Activated effector memory CD4-positive, alpha-beta T cell treated with anti-CD3 and anti-CD28 coated beads, Interleukin-2, amount 50 U/mL, for 16 hours (primary cell): Measurements from ENCODE around the gene BLOC1S4.
"Not testable (repeated sequence)": the region's sequence is repeated elsewhere in the genome, so short reads cannot be mapped to it uniquely, and the experiment has no call there.

Experiments used
- DNase-seq: peaks from one replicate; pipeline ENCODE4 v3.0.0-alpha.2; 2020

Gene BLOC1S4

DNA sequence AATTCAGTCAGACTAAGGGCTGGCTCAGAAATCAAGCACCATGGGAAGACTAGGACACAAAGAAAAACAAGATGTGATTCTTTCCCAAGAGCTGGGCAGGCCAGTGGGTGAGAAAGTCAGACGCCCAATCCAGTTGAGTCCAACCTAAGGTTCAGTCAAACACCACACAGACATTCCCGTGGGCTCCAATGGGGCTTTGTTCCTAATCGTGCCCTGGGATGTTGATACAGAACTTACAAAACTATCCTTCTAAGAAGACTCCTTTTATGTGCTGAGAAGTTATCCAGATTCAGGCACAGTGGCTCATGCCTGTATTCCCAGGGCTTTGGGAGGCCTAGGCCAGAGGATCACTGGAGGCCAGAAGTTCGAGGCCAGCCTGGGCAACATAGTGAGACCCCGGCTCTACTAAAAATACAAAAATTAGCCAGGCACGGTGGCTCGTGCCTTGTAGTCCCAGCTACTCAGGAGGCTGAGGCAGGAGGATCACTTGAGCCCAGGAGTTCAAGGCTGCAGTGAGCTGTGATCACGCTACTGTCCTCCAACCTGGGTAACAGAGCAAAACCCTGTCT lies 3.7 kb downstream of the BLOC1S4 start:
- DNase-seq = no peak

DNA sequence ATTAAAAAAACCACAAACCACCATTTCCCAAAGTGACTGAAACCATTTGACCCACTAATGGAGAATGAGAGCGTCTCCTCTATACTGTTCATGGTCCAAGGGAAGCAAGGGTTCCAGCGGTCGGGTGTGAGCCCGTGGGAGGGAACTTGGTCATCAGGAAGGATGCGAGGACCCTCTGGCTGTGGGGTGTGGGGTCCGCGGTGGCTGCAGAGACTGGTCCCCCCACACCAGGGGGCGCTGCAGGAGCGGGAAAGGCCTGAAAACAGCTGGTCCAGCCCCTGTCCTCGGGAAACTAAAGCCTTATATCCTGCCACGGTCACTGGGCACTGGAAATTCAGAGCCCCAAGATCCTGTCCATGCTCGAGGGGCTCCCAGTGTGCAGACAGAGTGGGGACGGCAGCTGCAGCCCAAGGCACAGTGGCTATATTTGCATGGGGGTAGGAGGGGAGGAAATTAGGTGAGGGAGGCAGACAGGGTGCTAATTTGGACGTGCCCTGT lies 4.3 kb downstream of the BLOC1S4 start:
- peak; percentile 94 for DNase-seq

DNA sequence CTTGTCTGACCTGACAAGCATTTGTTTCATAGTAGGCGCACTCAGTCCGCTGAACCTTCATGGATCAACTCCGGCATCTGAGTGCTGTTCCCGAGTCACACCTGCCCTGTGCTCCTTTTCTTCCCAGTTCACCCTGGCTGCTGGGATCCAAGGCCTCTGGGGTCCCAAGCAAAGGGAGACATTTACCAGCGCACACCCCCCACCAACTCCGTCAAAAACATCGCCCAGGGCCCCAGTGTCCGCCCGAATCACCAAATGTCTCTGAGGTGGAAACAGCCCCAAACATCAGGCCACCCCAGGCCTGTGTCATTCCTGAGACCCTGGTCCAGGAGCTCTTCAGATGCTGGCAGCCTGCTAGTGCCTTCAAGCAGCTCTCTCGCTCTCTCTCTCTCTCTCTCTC lies 5.1 kb downstream of the BLOC1S4 start:
- DNase-seq = no peak

- peak; percentile 48 for DNase-seq
These were observed 6.9 kb downstream of the BLOC1S4 start for GRCh38 chr4:6722891-6723290.

- DNase-seq = no peak
These were observed 7.9 kb downstream of the BLOC1S4 start for GRCh38 chr4:6723851-6724250.

- DNase-seq = peak; percentile 53
These were observed 8.6 kb downstream of the BLOC1S4 start for GRCh38 chr4:6724421-6725111.

- DNase-seq = not testable (repeated sequence)
These were observed 9.5 kb downstream of the BLOC1S4 start for GRCh38 chr4:6725427-6725961.

DNA sequence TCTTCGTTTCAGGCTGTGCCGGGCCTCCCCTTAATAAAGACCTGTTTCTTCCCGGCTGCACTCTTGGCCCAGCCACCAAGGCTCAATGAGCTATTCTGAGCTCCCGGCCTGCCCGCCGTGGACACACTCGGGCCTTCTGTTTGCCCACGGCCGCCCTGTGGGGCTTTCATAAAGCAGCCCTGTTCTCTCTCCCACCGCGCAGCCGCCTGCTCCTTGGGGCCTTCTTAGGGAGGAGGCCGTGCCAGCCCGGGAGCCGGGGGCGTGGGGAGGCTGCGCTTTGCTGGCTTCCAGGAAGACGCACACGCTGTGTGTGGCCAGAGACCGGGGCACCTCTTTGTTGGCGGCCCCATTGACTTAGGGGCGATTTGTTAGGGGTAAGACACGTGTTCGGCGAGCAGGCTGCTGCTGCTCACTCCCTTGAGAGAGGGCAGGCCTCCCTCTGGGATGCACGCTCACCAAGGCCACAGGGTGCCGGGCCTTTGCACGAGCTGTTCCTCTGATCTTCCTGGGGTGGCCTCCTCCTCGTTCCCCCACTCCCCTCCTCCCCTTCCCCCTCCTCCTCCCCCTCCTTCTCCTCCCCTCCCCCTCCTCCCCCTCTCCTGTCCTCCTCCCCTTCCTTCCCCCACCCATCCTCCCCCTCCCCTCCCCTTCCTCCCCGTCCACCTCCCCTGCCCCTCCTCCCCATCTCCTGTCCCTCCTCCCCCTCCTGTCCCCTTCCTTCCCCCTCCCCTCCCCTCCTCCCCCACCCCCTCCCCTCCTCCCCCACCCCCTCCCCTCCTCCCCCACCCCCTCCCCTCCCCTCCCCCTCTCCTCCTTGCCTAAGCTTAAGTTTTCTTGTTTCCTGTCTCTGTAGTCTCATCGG lies 11.3 kb downstream of the BLOC1S4 start:
- no peak for DNase-seq

DNA sequence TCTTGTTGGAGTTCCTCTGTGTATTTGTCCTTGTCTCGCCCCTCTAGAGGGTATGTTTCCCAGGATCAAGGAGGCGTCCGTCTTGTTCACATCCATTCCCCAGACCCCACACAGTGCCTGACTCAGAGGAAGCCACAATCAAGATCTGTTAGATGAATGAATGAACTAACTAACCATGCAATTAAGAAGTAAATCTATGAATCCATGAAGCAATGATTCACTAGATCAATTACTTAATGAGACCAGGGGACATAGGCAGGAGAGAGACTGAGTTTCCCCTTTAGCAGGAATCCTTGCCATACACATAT lies 11.9 kb downstream of the BLOC1S4 start:
- peak; percentile 10 for DNase-seq

GRCh38 chr4:6728320-6729029 lies 12.5 kb downstream of the BLOC1S4 start:
- DNase-seq = peak; percentile 45

DNA sequence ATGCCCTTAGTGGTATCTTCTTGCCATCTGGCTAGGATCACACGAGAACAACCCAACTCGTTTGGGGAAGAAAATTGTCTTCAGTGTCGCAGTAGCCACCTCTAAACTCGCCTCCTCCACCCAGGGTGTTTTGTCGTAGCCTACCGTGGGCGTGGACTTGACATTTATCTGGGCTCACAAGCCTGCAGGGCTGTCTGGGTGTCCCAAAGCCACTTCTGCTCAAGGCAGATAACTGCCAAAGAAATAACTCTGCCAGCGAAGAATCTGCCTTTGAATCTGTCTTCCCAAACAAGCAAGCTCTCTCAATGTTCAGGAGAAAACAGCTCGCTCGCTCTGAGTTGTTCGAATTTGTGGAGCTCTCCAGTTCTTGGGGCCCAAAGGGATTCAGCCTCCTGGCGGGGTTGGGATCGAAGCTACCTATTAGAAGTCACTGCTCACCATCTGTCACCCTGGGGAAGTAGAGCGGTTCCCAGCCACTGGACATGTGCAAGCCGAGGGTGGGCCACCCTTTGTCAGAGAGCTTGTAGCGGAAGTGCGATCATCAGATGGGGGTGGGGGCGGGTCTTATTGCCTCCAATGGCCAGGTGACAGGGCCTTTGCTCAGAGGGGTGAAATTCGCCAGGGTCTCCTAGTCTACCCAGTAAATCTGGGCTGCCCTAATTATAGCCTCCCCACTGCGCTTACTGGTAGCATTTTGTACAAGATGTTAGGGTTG lies 14.8 kb downstream of the BLOC1S4 start:
- DNase-seq = no peak

DNA sequence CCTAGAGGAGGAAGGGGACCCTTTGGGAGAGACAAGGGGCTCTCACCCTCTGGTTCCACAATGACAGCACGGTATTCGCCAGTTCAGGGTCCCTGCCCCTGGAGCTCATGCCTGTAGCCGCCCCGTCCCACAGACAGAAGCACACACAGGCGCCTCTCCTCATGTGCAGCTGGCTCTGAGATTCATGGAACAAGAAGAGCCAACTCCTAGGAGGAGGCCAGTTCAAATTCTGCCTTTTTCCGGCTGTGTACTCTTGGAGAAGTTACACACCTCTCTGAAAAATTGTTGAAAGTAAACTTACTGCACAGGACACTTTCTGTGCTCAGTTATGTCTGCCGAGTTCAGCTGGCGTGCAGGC lies 15.3 kb downstream of the BLOC1S4 start:
- DNase-seq = no peak

- no peak for DNase-seq
These were observed 15.8 kb downstream of the BLOC1S4 start for GRCh38 chr4:6731780-6732179.

- no peak for DNase-seq
These were observed 16.7 kb downstream of the BLOC1S4 start for GRCh38 chr4:6732441-6733357.

GRCh38 chr4:6733358-6734164 lies 17.6 kb downstream of the BLOC1S4 start:
- DNase-seq = peak; percentile 28

DNA sequence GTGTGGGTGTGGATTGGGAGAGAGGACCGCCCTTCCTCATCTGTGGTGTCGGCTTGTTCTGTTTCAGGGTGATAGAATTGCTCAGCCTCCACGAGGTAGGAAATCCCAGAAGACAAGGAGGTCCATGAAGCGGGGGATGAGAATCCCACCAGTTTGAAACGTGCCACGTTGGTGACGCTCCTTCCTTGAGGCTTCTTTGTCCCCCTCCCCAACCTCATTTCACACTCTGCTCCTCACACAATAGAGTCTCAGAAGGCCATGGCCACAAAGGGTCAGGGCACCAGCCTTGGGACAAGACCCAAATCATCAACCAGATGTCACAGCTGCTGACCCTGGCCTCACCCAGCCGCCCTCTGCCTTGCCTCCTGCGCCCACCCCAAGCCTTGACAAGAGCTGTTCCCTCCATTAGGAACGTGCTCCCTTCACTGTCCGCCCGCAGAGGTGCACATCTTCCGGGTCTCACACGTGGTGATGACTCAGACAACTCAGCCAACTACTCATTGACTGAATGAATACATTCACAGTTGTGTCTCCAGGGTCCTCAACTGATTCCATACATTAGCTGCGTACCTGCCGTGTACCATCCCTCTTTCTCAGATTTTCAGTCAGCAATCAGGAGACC lies 18.3 kb downstream of the BLOC1S4 start:
- DNase-seq = no peak

- no peak for DNase-seq
These were observed 23.9 kb downstream of the BLOC1S4 start for GRCh38 chr4:6739920-6740319.

- DNase-seq = peak; percentile 43
These were observed 24.4 kb downstream of the BLOC1S4 start for GRCh38 chr4:6740347-6740746.

DNA sequence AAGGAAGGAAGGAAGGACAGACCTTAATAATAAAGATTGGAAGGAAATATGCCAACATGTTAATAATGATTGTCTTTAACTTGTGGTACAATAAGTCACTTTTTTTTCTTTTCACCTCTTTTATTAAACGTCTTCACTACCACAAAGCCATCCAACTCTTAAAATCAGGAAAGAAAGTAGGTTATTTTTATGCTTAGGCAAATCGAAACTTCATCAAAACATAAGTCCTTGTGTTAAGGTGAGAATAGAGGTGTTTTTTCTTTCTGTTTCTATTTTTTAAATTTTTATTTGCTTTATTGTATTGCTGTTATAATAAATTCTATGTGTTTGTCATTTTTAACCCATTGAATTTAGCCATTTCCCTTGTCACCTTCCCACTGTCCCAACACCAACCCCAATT lies 26.5 kb downstream of the BLOC1S4 start:
- DNase-seq = no peak

DNA sequence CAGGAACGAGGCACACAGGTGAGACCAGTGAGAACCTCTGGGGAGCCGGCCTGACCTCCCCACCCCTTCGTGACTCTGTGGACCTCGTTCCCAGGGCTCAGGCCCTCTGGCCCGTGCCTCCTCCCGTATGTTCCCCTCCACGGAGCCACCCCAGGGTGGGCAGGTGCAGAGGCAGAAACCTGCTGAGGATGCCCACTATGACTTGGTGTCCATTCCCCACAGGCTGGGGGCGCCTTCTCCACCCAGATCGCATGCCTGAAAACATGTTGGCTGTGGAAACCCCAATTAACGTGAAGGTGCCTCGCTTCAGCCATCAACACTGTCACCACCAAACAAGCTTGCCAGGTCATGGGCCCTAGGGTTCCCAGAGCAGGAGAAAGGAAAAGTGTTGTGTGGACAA lies 27.0 kb downstream of the BLOC1S4 start:
- DNase-seq = no peak
